ENCODE measurements around the gene SLC31A1.

SLC31A1 gene

DNA sequence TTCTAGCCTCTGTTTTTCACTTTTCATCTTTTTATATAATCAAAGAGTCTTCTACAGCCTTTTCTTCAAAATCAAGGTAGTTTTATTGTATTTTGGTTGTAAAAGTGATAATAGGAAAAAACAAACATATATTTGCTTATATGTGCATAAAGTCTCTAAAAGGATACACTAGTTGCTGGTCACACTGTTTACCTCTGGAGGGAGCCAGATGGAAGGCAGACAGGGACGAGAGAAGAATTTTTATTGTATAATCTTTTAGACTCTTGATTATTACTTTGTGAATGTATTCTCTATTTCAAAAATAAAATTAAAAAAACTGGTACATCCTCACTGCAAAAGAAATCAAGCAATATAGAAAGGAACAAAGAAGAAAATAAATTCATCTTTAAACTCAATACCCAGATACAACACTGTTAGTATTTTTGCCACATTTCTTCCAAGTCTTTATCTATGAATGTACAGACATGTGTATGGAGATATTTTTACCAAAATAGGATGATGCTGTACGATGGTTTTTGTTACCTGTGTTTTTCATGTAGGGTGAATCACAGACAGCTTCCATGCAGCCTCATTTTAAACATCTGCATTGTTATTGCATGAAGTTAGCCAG lies 88.0 kb downstream of the SLC31A1 start:
- DNase-seq, result peak in 1 of 2 experiments; percentile 44

DNA sequence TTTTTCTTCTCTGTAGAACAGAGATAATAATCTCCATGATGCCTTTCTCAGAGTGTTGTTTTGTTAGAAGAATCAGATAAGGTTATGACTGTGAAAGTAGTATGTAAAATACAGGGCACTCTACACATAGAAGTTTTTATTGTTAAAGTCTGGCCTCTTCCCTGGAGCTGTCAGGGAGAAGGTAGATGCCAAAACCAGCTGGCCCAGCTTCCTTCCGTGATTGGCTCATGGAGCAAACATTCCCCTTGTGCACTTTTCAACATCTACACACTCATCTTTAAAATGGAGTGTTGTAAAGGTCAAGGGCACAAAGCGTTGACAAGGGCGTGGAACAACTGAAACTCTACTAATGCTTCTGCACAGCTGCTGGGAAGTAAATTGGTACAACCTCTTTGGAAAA lies 89.2 kb downstream of the SLC31A1 start:
- no peak for DNase-seq

DNA sequence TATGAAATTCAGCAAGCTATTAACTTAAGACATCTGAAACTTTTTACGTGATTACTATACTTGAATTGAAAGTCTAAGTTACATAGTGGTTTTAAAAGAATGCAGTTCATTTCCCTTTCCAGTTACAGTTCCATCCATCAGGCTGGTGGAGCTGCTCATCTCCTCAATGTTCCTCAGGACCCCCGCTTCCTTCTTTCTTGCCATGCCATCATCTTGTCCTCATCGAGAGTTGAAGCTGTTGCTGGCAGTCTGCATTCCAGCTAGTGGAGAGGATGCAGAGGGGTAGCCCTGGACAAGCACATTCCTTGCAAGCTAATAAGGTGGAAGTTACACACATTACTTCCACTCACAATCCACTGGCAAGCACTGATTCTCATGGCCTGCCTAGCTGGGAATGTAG lies 90.6 kb downstream of the SLC31A1 start:
- DNase-seq, result no peak

DNA sequence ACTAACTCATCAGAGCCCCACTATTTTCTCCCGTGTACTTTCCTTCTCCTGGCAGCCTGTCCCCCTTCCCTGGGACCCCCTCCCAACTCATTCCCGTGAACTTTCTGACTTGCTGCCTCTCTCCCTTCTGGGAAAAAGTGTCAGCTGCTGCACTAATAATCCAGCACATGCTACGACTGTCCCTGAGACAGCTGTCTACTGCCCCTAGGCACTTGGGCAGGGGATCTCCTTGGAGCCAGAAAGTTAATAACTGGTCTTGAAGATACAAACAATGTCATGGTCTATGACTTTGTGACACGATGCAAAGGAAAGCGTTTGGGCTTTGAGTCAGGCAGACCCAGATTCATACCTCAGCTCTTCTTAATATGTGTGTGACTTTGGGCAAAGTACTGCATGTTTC lies 91.9 kb downstream of the SLC31A1 start:
- DNase-seq, result no peak

All from NCI-H2081 (cell line).